Thyroid gland (tissue), 4 donors: ENCODE measurements around the gene KYAT1. TPM values are rescaled to one million over a fixed set of nuclear protein-coding genes. Genes with fewer than 3 reads are reported as not detected.
"Not testable (repeated sequence)": the region's sequence is repeated elsewhere in the genome, so short reads cannot be mapped to it uniquely, and the experiment has no call there.

Source experiments
- DNase-seq, 2 donors: peaks; one replicate each; pipeline ENCODE4 v3.0.0-alpha.2; 2019
- H3K27ac ChIP-seq, 3 donors: fragments of 200-600 bp; sonication (generic); 1 replicate in 2 of 3; 2 replicates in 1 of 3; pipeline ENCODE4 v1.5.1; 2016 to 2019; ENCODE audit warnings: mild to moderate bottlenecking in 1 of 3, moderate library complexity in 1 of 3
- H3K27me3 ChIP-seq: fragments of 200-600 bp; sonication (generic); one replicate; pipeline ENCODE4 v1.5.1; 2019
- H3K36me3 ChIP-seq, 2 donors: fragments of 200-600 bp; sonication (generic); one replicate each; pipeline ENCODE4 v1.5.1; 2016 to 2019
- H3K4me1 ChIP-seq, 2 donors: fragments of 200-600 bp; sonication (generic); one replicate each; pipeline ENCODE4 v1.5.1; 2017 to 2019
- H3K4me3 ChIP-seq, 3 donors: fragments of 200-600 bp; sonication (generic); replicated peaks in 1 of 3; 1 replicate in 2 of 3; 2 replicates in 1 of 3; pipeline ENCODE4 v1.5.1; 2016; ENCODE audit warnings: mild to moderate bottlenecking in 1 of 3
- H3K9me3 ChIP-seq: fragments of 200-600 bp; sonication (generic); one replicate; pipeline ENCODE4 v1.5.1; 2017
- POLR2A ChIP-seq, 2 donors: fragments of 450-650 bp; IDR thresholded peaks; one replicate each; pipeline ENCODE4 v1.6.1; 2017; ENCODE audit warnings: antibody characterized with exemption in 2 of 2, mild to moderate bottlenecking in 2 of 2, moderate library complexity in 1 of 2
- WGBS, 2 donors: methylation state at CpG; one replicate each; pipeline ENCODE4 v1.1.5; 2017; 5-methylcytosine and 5-hydroxymethylcytosine counted together
- intact Hi-C: fragments of 100-400 bp; cut with DNase I; formaldehyde crosslinking; loops from one replicate; pipeline ENCODE4 v1.15.1; 2023
- total RNA-seq, 4 donors: library from RNA; depleted of rRNA; stranded (reverse); fragments of >200 nt; gene quantifications; one replicate each; pipeline ENCODE4 v1.2.3, GENCODE V29; 2016
- TF ChIP-seq, protein P1 (sequence below), 6 experiments: fragments of 200-600 bp in 3 of 6; fragments of 450-650 bp in 3 of 6; sonication (generic) in 3 of 6; IDR thresholded peaks; one replicate each; pipeline ENCODE4 v1.5.1; 2016 to 2019; ENCODE audit warnings: antibody characterized with exemption in 6 of 6, mild to moderate bottlenecking in 2 of 6, inconsistent platforms in 1 of 6, moderate library complexity in 1 of 6

Gene KYAT1
- total RNA-seq, 4 donors from 2014 or later = 5.8 to 12.6 (median 12.3) TPM

DNA sequence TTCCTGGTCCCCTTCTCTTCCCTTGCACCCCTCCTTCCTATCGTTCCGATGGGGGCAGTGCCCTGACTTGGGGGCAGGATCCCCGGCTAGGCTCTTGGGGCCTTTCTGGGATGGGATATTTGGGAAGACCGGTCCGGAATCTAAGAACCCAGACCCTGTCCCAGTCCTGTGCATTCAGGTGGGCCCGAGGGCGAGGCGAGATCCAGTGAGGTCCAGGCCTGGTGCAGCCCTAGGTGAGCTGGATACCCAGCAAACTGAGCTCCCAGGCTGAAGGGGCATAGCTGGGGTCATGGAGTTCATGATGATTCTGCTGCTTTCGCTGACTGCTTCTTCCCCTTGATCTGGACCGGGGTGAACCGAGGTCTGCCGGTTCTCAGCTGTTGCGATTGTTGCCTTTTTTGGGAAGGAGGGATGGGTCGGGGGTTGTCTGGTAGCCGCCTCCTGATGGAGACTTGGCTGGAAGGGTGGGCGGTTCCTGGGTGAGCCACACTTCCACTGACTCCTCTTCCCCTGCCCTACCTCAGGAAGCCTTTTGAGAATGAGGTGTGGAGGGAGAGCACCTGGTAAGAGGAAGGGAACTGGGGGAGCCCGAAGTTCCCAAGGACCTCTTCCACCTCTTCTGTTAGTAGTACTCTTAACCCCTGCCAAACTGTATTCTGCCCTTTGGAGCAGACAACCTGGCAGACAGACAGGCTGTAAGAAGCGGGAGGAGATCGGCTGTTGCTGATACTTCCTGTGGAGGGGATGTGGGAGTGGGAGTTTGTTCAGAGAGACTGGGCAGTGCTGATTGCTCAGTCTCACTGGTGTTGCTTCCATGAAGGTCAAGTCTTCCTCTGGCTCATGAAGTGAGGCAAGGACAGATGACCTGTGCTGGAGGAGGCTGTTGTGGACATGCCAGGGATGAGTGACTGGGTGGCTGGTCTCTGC lies 1.2 kb upstream of the KYAT1 start:
- H3K36me3 ChIP-seq = peaks cover 0 to 6% of the 10 kb centered on the region in 2 donors
- H3K4me1 ChIP-seq = peaks cover 19 to 43% of the 10 kb centered on the region in 2 donors
- 2% methylated on average over 13 to 14 of the region's 19 CpGs for WGBS, 2 donors
- DNase-seq = no peak
- peak overlapping the region; percentile 25 to 83 (median 59) for H3K4me3 ChIP-seq
- no peaks in the 10 kb centered on the region for H3K27me3 ChIP-seq
- H3K9me3 ChIP-seq = no peaks in the 10 kb centered on the region
- H3K27ac ChIP-seq = peak overlapping the region; percentile 93 to 99 (median 95)
- TF ChIP-seq, protein P1, sequence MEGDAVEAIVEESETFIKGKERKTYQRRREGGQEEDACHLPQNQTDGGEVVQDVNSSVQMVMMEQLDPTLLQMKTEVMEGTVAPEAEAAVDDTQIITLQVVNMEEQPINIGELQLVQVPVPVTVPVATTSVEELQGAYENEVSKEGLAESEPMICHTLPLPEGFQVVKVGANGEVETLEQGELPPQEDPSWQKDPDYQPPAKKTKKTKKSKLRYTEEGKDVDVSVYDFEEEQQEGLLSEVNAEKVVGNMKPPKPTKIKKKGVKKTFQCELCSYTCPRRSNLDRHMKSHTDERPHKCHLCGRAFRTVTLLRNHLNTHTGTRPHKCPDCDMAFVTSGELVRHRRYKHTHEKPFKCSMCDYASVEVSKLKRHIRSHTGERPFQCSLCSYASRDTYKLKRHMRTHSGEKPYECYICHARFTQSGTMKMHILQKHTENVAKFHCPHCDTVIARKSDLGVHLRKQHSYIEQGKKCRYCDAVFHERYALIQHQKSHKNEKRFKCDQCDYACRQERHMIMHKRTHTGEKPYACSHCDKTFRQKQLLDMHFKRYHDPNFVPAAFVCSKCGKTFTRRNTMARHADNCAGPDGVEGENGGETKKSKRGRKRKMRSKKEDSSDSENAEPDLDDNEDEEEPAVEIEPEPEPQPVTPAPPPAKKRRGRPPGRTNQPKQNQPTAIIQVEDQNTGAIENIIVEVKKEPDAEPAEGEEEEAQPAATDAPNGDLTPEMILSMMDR (IDR thresholded peaks at IDR 0.05) = no peak
- no peak for TF ChIP-seq POLR2A (IDR thresholded peaks at IDR 0.05)
- intact Hi-C loops = loop anchor here (5.0 kb wide), 1 partner anchor 39 kb away; the partner anchor contains the start of gene PHYHD1

DNA sequence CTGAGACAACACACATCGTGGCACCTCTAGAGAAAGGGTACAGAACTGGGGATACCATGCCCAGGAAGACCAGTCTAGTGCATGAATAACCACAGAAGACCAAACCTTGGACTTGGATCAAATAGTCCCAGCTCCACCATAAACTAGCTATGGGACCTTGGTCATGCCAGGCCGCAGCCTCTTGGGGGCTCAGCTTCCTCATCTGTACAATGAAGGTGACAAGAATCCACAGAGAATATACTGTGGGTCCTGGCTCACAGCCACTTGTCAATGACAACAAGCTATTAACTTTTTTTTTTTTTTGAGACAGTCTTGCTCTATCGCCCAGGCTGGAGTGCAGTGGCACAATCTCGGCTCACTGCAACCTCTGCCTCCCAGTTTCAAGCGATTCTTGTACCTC lies 3.9 kb downstream of the KYAT1 start:
- Histone ChIP-seq H3K36me3 (no peaks in the 10 kb centered on the region), H3K27me3 (no peaks in the 10 kb centered on the region), H3K9me3 (no peaks in the 10 kb centered on the region), H3K27ac (peak overlapping the region in 2 of 3 donors; percentile 23 to 31), H3K4me3 (no peak overlapping the region), H3K4me1 (peaks cover 10 to 24% of the 10 kb centered on the region in 2 donors)
- intact Hi-C loops = no loop called here
- TF ChIP-seq, protein P1 (IDR thresholded peaks at IDR 0.05) = no peak
- TF ChIP-seq POLR2A (IDR thresholded peaks at IDR 0.05) = no peak
- 54 to 59% methylated on average over 5 of the region's 5 CpGs for WGBS, 2 donors
- peak in 1 of 2 donors; percentile 41 for DNase-seq

DNA sequence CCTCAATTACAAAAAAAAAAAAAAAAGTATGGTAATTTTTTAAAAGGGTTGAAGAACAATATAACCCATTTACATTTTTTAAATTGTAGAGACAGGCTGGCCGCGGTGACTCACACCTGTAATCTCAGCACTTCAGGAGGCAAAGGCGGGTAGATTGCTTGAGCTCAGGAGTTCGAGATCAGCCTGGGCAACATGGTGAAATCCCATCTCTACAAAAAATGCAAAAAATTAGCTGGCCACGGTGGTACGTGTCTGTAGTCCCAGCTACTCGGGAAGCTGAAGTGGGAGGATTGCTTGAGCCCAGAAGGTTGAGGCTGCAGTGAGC lies 10.8 kb downstream of the KYAT1 start:
- H3K36me3 ChIP-seq, H3K4me3 ChIP-seq, intact Hi-C loops, H3K27me3 ChIP-seq, DNase-seq, H3K4me1 ChIP-seq, H3K27ac ChIP-seq, H3K9me3 ChIP-seq: not testable (repeated sequence)
- WGBS, 2 donors = 95% methylated on average over 7 of the region's 7 CpGs

DNA sequence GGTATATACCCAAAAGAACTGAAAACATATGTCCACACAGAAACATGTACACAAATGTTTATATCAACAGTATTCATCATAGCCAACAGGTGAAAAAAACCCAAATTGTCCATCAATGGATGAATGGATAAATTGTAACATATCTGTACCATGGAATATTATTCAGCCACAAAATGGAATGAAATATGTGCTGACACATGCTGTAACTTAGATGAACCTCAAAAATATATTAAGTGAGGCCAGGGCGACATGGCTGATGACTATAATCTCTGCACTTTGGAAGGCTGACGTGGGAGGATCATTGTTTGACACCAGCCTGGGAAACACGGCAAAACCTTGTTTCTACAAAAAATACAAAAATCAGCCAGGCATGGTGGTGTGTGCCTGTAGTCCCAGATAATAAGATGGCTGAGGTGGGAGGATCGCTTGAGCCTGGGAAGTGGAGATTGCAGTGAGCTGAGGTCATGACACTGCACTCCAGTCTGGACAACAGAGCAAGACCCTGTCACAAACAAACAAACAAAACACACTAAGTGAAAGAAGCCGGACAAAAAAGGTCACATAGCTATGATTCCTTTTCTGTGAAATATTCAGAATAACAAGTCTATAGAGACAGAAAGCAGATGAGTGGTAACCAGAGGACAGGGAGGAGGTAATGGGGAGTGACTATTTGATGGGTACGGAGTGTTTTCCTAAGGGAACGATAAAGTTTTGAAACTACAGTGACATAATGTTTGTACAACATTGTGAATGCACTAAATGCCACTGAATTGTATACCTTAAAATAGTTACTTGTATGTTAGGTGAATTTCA lies 11.4 kb downstream of the KYAT1 start:
- Histone ChIP-seq H3K4me3 (no peak overlapping the region), H3K27ac (peak overlapping the region in 2 of 3 donors; percentile 25 to 43), H3K36me3 (no peaks in the 10 kb centered on the region), H3K4me1 (no peaks in the 10 kb centered on the region), H3K27me3 (no peaks in the 10 kb centered on the region), H3K9me3 (no peaks in the 10 kb centered on the region)
- intact Hi-C loops = no loop called here
- TF ChIP-seq, protein P1 (IDR thresholded peaks at IDR 0.05) = no peak
- TF ChIP-seq POLR2A (IDR thresholded peaks at IDR 0.05) = no peak
- WGBS, 2 donors = 74 to 82% methylated on average over 7 of the region's 7 CpGs
- DNase-seq = peak in 1 of 2 donors; percentile 27

DNA sequence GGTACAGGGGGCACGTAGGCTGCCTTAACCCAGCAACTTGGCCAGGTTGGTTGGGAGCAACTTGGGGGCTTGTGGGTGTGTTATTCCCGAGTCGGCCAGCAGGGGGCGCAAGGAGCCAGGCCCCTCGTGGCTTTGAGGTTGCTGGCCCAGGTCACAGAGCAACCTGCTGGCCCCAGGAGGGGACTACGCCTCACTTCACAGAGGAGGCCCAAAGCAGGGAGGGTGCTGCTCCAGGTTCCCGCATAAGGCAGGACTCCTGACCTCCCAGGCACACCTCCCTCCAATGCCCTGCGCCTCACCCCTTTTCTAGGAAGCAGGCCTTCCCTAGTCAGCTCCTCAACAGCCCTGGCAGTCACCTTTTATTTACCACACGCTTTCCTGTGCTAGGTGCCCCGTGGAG lies 18.1 kb downstream of the KYAT1 start:
- intact Hi-C loops = no loop called here
- peak; percentile 59 to 68 for DNase-seq
- Histone ChIP-seq H3K4me1 (peaks cover 29 to 35% of the 10 kb centered on the region in 2 donors), H3K27ac (peak overlapping the region in 1 of 3 donors; percentile 38), H3K4me3 (no peak overlapping the region), H3K36me3 (no peaks in the 10 kb centered on the region), H3K27me3 (no peaks in the 10 kb centered on the region), H3K9me3 (no peaks in the 10 kb centered on the region)
- 40 to 42% methylated on average over 10 of the region's 10 CpGs for WGBS, 2 donors
- TF ChIP-seq, protein P1 (IDR thresholded peaks at IDR 0.05) = peak; percentile 72 to 95 (median 87)
- TF ChIP-seq POLR2A (IDR thresholded peaks at IDR 0.05) = no peak
